HEK293T (cell line): Measurements from ENCODE around the gene NDUFB7.
"Not testable (repeated sequence)": the region's sequence is repeated elsewhere in the genome, so short reads cannot be mapped to it uniquely, and the experiment has no call there.

ENCODE experiments used
- CTCF ChIA-PET: fragments of 350-600 bp; formaldehyde crosslinking; extraction: SDS; loops from one replicate; lab custom pipeline; 2021; ENCODE audit warnings: antibody characterized with exemption, inconsistent platforms; lab: Yijun Ruan, JAX
- POLR2A ChIA-PET: fragments of 350-600 bp; formaldehyde crosslinking; extraction: SDS; loops from one replicate; lab custom pipeline; 2020; ENCODE audit warnings: antibody characterized with exemption, inconsistent platforms; lab: Yijun Ruan, JAX
- DNase-seq: peaks from one replicate; pipeline ENCODE4 v3.0.0; 2012; ENCODE audit warnings: mixed read lengths; ENCODE audit errors: extremely low spot score
- ARNT ChIP-seq: fragments of 450-650 bp; IDR thresholded peaks from 2 replicates; pipeline ENCODE4 v1.6.1; 2017; ENCODE audit warnings: mild to moderate bottlenecking
- BHLHE40 ChIP-seq: fragments of 450-650 bp; IDR thresholded peaks from 2 replicates; pipeline ENCODE4 v1.6.1; 2016; ENCODE audit warnings: mild to moderate bottlenecking, moderate library complexity, borderline replicate concordance
- CTBP1 ChIP-seq: fragments of 450-650 bp; IDR thresholded peaks from 2 replicates; pipeline ENCODE4 v1.6.1; 2016; ENCODE audit warnings: borderline replicate concordance
- ELF4 ChIP-seq: fragments of 450-650 bp; IDR thresholded peaks from 2 replicates; pipeline ENCODE4 v1.6.1; 2017; ENCODE audit warnings: antibody characterized with exemption
- FOXA1 ChIP-seq: fragments of 450-650 bp; IDR thresholded peaks from 2 replicates; pipeline ENCODE4 v1.6.1; 2016; ENCODE audit warnings: mild to moderate bottlenecking
- FOXK2 ChIP-seq: fragments of 450-650 bp; IDR thresholded peaks from 2 replicates; pipeline ENCODE4 v1.6.1; 2016; ENCODE audit warnings: mild to moderate bottlenecking
- FOXM1 ChIP-seq: fragments of 450-650 bp; IDR thresholded peaks from 2 replicates; pipeline ENCODE4 v1.6.1; 2017; ENCODE audit warnings: mild to moderate bottlenecking, borderline replicate concordance
- HDGF ChIP-seq: fragments of 450-650 bp; IDR thresholded peaks from 2 replicates; pipeline ENCODE4 v1.6.1; 2017; ENCODE audit warnings: antibody characterized with exemption, borderline replicate concordance
- L3MBTL2 ChIP-seq: fragments of 450-650 bp; conservative IDR thresholded peaks from 2 replicates; pipeline ENCODE4 v1.6.1; 2016; ENCODE audit warnings: mild to moderate bottlenecking
- LEF1 ChIP-seq: fragments of 450-650 bp; IDR thresholded peaks from 2 replicates; pipeline ENCODE4 v1.6.1; 2017; ENCODE audit warnings: mild to moderate bottlenecking, borderline replicate concordance
- NFRKB ChIP-seq: fragments of 450-650 bp; IDR thresholded peaks from 2 replicates; pipeline ENCODE4 v1.6.1; 2016; ENCODE audit warnings: mild to moderate bottlenecking, moderate library complexity
- PKNOX1 ChIP-seq: fragments of 450-650 bp; IDR thresholded peaks from 2 replicates; pipeline ENCODE4 v1.6.1; 2016
- SP1 ChIP-seq: fragments of 450-650 bp; IDR thresholded peaks from 2 replicates; pipeline ENCODE4 v1.6.1; 2017
- SUZ12 ChIP-seq: fragments of 450-650 bp; IDR thresholded peaks from 2 replicates; pipeline ENCODE4 v1.6.1; 2016; ENCODE audit warnings: mild to moderate bottlenecking
- TARDBP ChIP-seq: fragments of 450-650 bp; IDR thresholded peaks from 2 replicates; pipeline ENCODE4 v1.6.1; 2016
- ZNF384 ChIP-seq: fragments of 450-650 bp; IDR thresholded peaks from 2 replicates; pipeline ENCODE4 v1.6.1; 2016

The NDUFB7 gene

GRCh38 chr19:14612657-14613056, 40.8 kb upstream of the NDUFB7 start:
- TF ChIP-seq NFRKB = no peak
- CTCF ChIA-PET = no interaction called here
- DNase-seq = no peak
- POLR2A ChIA-PET = no interaction called here

GRCh38 chr19:14612242-14612641, 40.4 kb upstream of the NDUFB7 start:
- CTCF ChIA-PET, POLR2A ChIA-PET, DNase-seq: not testable (repeated sequence)

GRCh38 chr19:14611051-14611450, 39.2 kb upstream of the NDUFB7 start:
- POLR2A ChIA-PET = no interaction called here
- CTCF ChIA-PET = no interaction called here
- no peak for DNase-seq
- TF ChIP-seq SUZ12 (no peak), CTBP1 (no peak), ARNT (no peak), FOXM1 (no peak), NFRKB (no peak), BHLHE40 (no peak), PKNOX1 (no peak), TARDBP (no peak), L3MBTL2 (no peak)

GRCh38 chr19:14606627-14607026, 34.8 kb upstream of the NDUFB7 start:
- no peak for DNase-seq
- TF ChIP-seq NFRKB (no peak), SUZ12 (no peak), LEF1 (no peak), FOXA1 (no peak), FOXK2 (no peak), HDGF (no peak), L3MBTL2 (no peak), ARNT (no peak), SP1 (no peak), ZNF384 (no peak), TARDBP (no peak), BHLHE40 (no peak), ELF4 (no peak), FOXM1 (no peak), PKNOX1 (no peak), CTBP1 (no peak)
- CTCF ChIA-PET = interaction anchor here (0.7 kb wide), 1 partner anchor 44 kb away, joined by 5 read pairs; no protein-coding TSS in a partner anchor
- POLR2A ChIA-PET = no interaction called here

- DNase-seq = no peak
- POLR2A ChIA-PET = no interaction called here
- CTCF ChIA-PET = no interaction called here
- no peak for TF ChIP-seq ZNF384
- TF ChIP-seq BHLHE40 = no peak
- TF ChIP-seq FOXM1 = no peak
- TF ChIP-seq LEF1 = no peak
- no peak for TF ChIP-seq HDGF
- TF ChIP-seq TARDBP = no peak
- no peak for TF ChIP-seq FOXK2
- no peak for TF ChIP-seq ELF4
- no peak for TF ChIP-seq SP1
- no peak for TF ChIP-seq FOXA1
- no peak for TF ChIP-seq SUZ12
- TF ChIP-seq PKNOX1 = no peak
- TF ChIP-seq ARNT = no peak
- no peak for TF ChIP-seq CTBP1
- TF ChIP-seq NFRKB = no peak
- TF ChIP-seq L3MBTL2 = no peak
Measured at GRCh38 chr19:14603990-14604387, 32.1 kb upstream of the NDUFB7 start.

GRCh38 chr19:14599548-14600147, 27.8 kb upstream of the NDUFB7 start:
- ChIA-PET CTCF (no interaction called here), POLR2A (no interaction called here)
- DNase-seq = no peak
- TF ChIP-seq HDGF = no peak
- no peak for TF ChIP-seq FOXK2
- no peak for TF ChIP-seq ELF4
- no peak for TF ChIP-seq PKNOX1
- TF ChIP-seq TARDBP = no peak
- no peak for TF ChIP-seq NFRKB
- TF ChIP-seq FOXA1 = no peak
- TF ChIP-seq BHLHE40 = no peak
- TF ChIP-seq ZNF384 = no peak
- no peak for TF ChIP-seq ARNT
- TF ChIP-seq SUZ12 = no peak
